Measurements from ENCODE around the gene DMD. TPM values are rescaled to one million over a fixed set of nuclear protein-coding genes. Genes with fewer than 3 reads are reported as not detected.
A peak's percentile ranks its signal among the peaks of the same experiment; 100 is the strongest.

The DMD gene
- total and polyA plus RNA-seq, 2 donors (not counting 1 experiment from before 2014, with no cell fraction given), result 2.0 to 51.8 TPM

DNA sequence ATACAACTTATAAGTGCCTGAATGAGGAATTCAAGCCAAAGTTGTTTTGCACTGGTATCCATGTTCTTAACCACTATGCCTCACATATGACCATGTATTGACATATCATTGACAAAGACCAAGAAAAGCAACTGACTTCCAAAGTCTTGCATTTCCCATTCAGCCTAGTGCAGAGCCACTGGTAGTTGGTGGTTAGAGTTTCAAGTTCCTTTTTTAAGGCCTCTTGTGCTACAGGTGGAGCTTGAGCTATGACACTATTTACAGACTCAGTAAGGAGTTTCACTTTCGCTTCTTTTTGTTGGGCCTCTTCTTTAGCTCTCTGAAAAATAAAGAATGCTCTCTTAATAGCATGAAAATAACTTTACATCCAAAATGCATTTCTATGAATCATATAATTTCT lies 763.0 kb downstream of the DMD start:
- Mint-ChIP-seq H3K4me1 (peaks cover 46% of the 10 kb centered on the region), H3K27me3 (no peaks in the 10 kb centered on the region), H3K9me3 (ENCODE audit: insufficient read depth) (no peaks in the 10 kb centered on the region), H3K4me3 (no peak overlapping the region), H3K27ac (peak overlapping the region; percentile 78)
- intact Hi-C loops (cut with micrococcal nuclease), result no loop called here
- peak overlapping the region; percentile 15 for H3K9ac ChIP-seq (ENCODE audit: low read length)
- peak; percentile 93 for ATAC-seq (ENCODE audit: low read depth)
- peaks cover 39 to 53% of the 10 kb centered on the region in 2 donors for H3K4me1 ChIP-seq (ENCODE audit: control insufficient read depth in 2 of 2, insufficient read depth in 2 of 2, low read length in 2 of 2)
- peak overlapping the region in 1 of 5 experiments; percentile 44 for H3K4me3 ChIP-seq (ENCODE audit: control extremely low read depth in 1 of 5, extremely low read depth in 1 of 5, insufficient read depth in 1 of 5, low read depth in 2 of 5, low read length in 4 of 5)
- no peak for TF ChIP-seq EZH2 (IDR thresholded peaks at IDR 0.05; ENCODE audit: borderline replicate concordance, insufficient read depth, low read depth, low read length, poor library complexity, severe bottlenecking)
- TF ChIP-seq, protein P1, sequence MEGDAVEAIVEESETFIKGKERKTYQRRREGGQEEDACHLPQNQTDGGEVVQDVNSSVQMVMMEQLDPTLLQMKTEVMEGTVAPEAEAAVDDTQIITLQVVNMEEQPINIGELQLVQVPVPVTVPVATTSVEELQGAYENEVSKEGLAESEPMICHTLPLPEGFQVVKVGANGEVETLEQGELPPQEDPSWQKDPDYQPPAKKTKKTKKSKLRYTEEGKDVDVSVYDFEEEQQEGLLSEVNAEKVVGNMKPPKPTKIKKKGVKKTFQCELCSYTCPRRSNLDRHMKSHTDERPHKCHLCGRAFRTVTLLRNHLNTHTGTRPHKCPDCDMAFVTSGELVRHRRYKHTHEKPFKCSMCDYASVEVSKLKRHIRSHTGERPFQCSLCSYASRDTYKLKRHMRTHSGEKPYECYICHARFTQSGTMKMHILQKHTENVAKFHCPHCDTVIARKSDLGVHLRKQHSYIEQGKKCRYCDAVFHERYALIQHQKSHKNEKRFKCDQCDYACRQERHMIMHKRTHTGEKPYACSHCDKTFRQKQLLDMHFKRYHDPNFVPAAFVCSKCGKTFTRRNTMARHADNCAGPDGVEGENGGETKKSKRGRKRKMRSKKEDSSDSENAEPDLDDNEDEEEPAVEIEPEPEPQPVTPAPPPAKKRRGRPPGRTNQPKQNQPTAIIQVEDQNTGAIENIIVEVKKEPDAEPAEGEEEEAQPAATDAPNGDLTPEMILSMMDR (IDR thresholded peaks at IDR 0.05), result no peak
- peak overlapping the region; percentile 62 to 75 for H3K27ac ChIP-seq (ENCODE audit: low read length in 2 of 2)
- H3K27me3 ChIP-seq (replicated peaks in 1 of 4; ENCODE audit: control extremely low read depth in 1 of 4, control insufficient read depth in 3 of 4, insufficient read depth in 4 of 4, low read length in 3 of 4), result no peaks in the 10 kb centered on the region
- no peaks in the 10 kb centered on the region for H3K36me3 ChIP-seq (replicated peaks in 1 of 2; ENCODE audit: control extremely low read depth in 1 of 2, control insufficient read depth in 1 of 2, extremely low read depth in 1 of 2, insufficient read depth in 2 of 2, low read length in 1 of 2)
- H3K4me2 ChIP-seq (replicated peaks; ENCODE audit: low read depth, low read length, poor library complexity, severe bottlenecking), result peak overlapping the region; percentile 56
- no peak overlapping the region for H2AFZ ChIP-seq (ENCODE audit: insufficient read depth, low read depth, low read length, poor library complexity, severe bottlenecking)
- no CpG with 5 or more reads among the region's 1 CpG for whole genome bisulfite sequencing (ENCODE audit: insufficient coverage)
- POLR2A ChIA-PET, result no interaction called here
- H4K20me1 ChIP-seq (ENCODE audit: control insufficient read depth, insufficient read depth, low read length, poor library complexity, severe bottlenecking), result no peaks in the 10 kb centered on the region
- no peaks in the 10 kb centered on the region for H3K9me3 ChIP-seq (ENCODE audit: control extremely low read depth in 1 of 3, control insufficient read depth in 2 of 3, insufficient read depth in 1 of 3, low read length in 2 of 3)
- CTCF ChIA-PET, result no interaction called here
- DNase-seq, result peak; percentile 68
- H3K79me2 ChIP-seq (ENCODE audit: control insufficient read depth, insufficient read depth, low read length), result no peaks in the 10 kb centered on the region

DNA sequence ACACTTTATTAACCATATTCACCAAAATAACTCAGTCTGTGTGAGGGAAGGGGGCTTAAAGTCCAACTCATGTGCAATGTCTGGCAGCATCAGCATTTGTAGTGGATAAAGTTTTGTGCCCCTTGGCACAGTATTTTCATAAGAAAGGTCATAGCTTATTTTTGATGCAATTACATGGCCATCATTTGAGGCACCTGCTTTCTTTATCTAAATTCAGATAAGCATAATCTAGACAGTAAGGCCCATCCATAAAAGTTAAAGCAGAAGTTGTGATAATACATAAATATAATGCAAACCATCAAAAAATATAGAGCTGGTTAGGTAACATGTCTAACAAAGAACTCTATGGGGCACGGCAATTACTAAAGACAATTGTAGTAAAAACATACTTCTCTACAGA lies 763.7 kb downstream of the DMD start:
- Histone ChIP-seq H4K20me1 (ENCODE audit: control insufficient read depth, insufficient read depth, low read length, poor library complexity, severe bottlenecking) (no peaks in the 10 kb centered on the region), H3K79me2 (ENCODE audit: control insufficient read depth, insufficient read depth, low read length) (no peaks in the 10 kb centered on the region), H3K36me3 (replicated peaks in 1 of 2; ENCODE audit: control extremely low read depth in 1 of 2, control insufficient read depth in 1 of 2, extremely low read depth in 1 of 2, insufficient read depth in 2 of 2, low read length in 1 of 2) (no peaks in the 10 kb centered on the region), H3K4me1 (ENCODE audit: control insufficient read depth in 2 of 2, insufficient read depth in 2 of 2, low read length in 2 of 2) (peaks cover 43 to 60% of the 10 kb centered on the region in 2 donors), H2AFZ (ENCODE audit: insufficient read depth, low read depth, low read length, poor library complexity, severe bottlenecking) (no peak overlapping the region), H3K27ac (ENCODE audit: low read length in 2 of 2) (peak overlapping the region; percentile 40 to 75), H3K4me2 (replicated peaks; ENCODE audit: low read depth, low read length, poor library complexity, severe bottlenecking) (peak overlapping the region; percentile 27), H3K27me3 (replicated peaks in 1 of 4; ENCODE audit: control extremely low read depth in 1 of 4, control insufficient read depth in 3 of 4, insufficient read depth in 4 of 4, low read length in 3 of 4) (no peaks in the 10 kb centered on the region), H3K9me3 (ENCODE audit: control extremely low read depth in 1 of 3, control insufficient read depth in 2 of 3, insufficient read depth in 1 of 3, low read length in 2 of 3) (no peaks in the 10 kb centered on the region), H3K4me3 (ENCODE audit: control extremely low read depth in 1 of 5, extremely low read depth in 1 of 5, insufficient read depth in 1 of 5, low read depth in 2 of 5, low read length in 4 of 5) (no peak overlapping the region), H3K9ac (ENCODE audit: low read length) (no peak overlapping the region)
- WGBS (ENCODE audit: insufficient coverage), result no CpG with 5 or more reads among the region's 1 CpG
- ATAC-seq (ENCODE audit: low read depth) (no peak), DNase-seq (no peak)
- peak overlapping the region; percentile 65 for H3K27ac Mint-ChIP-seq
- peaks cover 53% of the 10 kb centered on the region for H3K4me1 Mint-ChIP-seq
- H3K4me3 Mint-ChIP-seq, result no peak overlapping the region
- H3K9me3 Mint-ChIP-seq (ENCODE audit: insufficient read depth), result no peaks in the 10 kb centered on the region
- intact Hi-C loops (cut with micrococcal nuclease), result no loop called here
- TF ChIP-seq, protein P1 (IDR thresholded peaks at IDR 0.05), result no peak
- TF ChIP-seq EZH2 (IDR thresholded peaks at IDR 0.05; ENCODE audit: borderline replicate concordance, insufficient read depth, low read depth, low read length, poor library complexity, severe bottlenecking), result no peak
- POLR2A ChIA-PET, result no interaction called here
- CTCF ChIA-PET, result no interaction called here
- H3K27me3 Mint-ChIP-seq, result no peaks in the 10 kb centered on the region
